ENCODE results near the gene MRPL36.

The MRPL36 gene

DNA sequence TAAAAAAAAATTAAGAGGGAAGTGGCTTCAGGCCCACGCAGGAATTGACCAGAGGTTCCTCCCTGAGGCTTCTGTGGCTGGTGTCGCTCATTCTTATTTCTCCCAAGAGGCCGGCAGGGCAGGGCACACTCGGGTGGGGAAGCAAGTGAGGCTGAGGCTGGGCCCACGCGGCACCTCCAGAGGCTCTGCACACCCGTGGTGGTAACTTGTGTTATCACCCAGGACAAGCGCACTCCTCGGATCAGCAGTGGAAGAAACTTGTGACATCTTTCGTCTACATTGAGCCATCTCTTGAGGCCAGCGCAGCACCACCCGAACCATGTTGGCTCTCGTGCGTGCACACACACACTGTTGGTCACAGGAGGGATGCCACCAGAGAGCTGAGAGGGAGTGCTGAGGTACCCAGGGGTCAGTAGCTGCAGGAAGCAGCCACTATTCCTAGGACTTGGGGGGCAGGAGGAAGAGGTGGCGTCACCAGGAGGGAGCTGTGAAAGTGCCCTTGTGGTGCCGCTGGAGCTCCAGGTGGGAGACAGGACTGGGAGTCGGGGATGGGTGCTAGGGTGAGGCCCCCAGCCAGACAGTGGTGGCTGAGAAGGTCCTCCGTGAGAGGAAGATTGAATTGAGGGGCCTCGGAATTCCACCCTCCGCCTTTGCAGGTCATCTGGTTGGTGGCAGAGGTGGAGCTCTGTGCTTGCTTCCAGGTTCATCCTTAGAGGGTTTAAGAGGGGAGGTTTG is 8.0 kb upstream of the MRPL36 start:
- H3K27ac ChIP-seq, result no peak overlapping the region

DNA sequence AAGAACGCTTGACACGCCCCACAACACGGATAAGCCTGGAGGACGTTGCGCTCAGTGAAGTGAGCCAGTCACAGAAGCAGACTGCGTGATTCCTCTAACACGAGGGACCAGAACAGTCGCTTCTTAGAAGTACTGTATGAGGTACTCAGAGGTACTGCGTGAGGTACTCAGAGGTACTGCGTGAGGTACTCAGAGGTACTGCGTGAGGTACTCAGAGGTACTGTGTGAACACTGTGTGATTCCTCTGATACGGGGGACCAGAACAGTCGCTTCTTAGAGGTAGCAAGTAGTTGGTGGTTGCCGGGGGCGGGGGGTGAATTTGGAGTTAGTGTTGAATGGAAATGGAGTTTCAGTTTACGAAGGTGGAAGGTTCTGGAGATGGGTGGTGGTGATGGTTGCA is 7.3 kb upstream of the MRPL36 start:
- H3K27ac ChIP-seq, result no peak overlapping the region
- no peak for TF ChIP-seq CTCF (IDR thresholded peaks at IDR 0.05)
- no peak for TF ChIP-seq ZFX (IDR thresholded peaks at IDR 0.05; ENCODE audit: borderline replicate concordance)

More for the DNA sequence above, 8.0 kb upstream of the MRPL36 start:
- TF ChIP-seq CTCF (IDR thresholded peaks at IDR 0.05), result no peak
- no peak for TF ChIP-seq ZFX (IDR thresholded peaks at IDR 0.05; ENCODE audit: borderline replicate concordance)

- TF ChIP-seq ZFX (IDR thresholded peaks at IDR 0.05; ENCODE audit: borderline replicate concordance), result no peak
- TF ChIP-seq CTCF (IDR thresholded peaks at IDR 0.05), result no peak
- no peak overlapping the region for H3K27ac ChIP-seq
Observed at GRCh38 chr5:1806199-1806598, 6.6 kb upstream of the MRPL36 start.

DNA sequence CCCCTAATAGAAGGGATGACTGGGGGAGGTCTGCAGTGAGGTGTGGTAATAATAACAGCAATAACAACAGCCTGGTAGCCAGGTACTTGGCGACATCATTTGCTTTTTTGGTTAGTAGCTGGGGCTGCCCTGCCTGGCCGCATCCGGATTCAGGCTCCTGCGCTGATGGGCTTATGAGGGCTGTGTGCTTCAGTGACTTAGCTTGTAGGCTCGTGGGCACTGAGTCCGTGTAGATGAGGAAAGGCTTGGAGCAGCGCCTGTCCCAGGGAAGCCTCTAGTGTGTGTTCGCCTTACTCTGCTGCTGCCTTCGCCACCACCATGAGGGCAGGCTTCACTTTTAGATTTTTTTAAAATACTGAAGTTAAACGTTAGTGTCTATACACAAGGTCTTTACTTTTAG is 6.1 kb upstream of the MRPL36 start:
- H3K27ac ChIP-seq, result no peak overlapping the region
- no peak for TF ChIP-seq CTCF (IDR thresholded peaks at IDR 0.05)
- no peak for TF ChIP-seq ZFX (IDR thresholded peaks at IDR 0.05; ENCODE audit: borderline replicate concordance)

DNA sequence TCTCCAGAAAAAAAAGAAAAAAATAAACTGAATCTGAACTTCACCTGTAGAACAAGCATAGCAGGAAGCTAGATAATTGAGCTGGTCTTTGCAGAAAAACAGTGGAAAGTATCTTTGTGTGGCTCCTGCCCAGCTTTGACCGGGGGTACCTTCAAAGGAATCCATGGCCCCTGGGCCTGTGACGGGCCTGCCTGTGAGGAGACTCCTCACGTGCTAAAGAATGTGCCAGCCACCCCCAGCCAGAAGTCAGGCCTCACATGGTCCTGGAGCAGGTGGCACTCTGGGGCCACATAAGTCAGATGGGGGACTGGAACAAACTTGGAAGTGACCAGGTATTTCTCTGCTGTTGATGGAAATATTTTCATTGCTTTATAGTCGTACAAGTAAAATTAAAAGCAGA is 5.7 kb upstream of the MRPL36 start:
- no peak overlapping the region for H3K27ac ChIP-seq

DNA sequence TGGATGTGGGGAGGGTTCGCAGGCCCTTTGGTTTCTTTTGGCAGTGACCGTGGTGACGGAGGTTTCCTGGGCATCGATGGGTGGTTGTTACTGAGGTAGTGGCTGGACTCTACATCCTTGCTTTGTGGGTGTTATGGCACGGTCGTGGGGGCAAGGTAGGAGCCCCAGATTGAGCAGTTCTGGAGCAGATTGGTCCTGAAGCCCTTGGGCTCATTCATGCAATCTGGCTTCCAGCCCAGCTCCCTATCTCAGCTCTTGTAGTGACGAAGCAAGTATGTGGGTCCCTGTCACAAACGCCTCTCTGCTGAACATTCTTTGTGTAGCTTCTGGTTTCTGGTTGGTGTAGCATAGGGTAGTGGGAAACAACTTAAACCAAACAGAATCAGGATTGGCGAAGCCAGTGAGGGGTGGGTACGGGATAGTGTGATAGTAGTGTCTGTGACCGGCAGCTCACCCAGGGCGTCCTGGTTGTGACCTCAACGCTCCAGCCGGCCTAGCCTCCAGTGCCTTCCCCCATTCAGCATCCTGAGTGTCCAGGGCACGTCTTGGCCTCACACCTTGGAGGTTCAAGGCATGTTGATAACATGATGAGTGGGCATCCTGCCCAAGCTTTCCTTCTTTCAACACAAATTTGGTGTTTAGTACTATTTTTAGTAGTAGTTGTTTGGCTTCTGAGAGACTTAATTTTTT is 4.5 kb upstream of the MRPL36 start:
- H3K27ac ChIP-seq, result no peak overlapping the region
- TF ChIP-seq ZFX (IDR thresholded peaks at IDR 0.05; ENCODE audit: borderline replicate concordance) (no peak), CTCF (IDR thresholded peaks at IDR 0.05) (no peak)

More for the DNA sequence above, 5.7 kb upstream of the MRPL36 start:
- no peak for TF ChIP-seq ZFX (IDR thresholded peaks at IDR 0.05; ENCODE audit: borderline replicate concordance)
- no peak for TF ChIP-seq CTCF (IDR thresholded peaks at IDR 0.05)

- H3K27ac ChIP-seq, result no peak overlapping the region
- no peak for TF ChIP-seq ZFX (IDR thresholded peaks at IDR 0.05; ENCODE audit: borderline replicate concordance)
- no peak for TF ChIP-seq CTCF (IDR thresholded peaks at IDR 0.05)
Observed at GRCh38 chr5:1803192-1803591, 3.6 kb upstream of the MRPL36 start.
